Prostate gland (tissue), 2 donors: ENCODE results near the gene FYCO1.

Experiments used
- POLR2A ChIP-seq: fragments of 450-650 bp; IDR thresholded peaks from one replicate; pipeline ENCODE4 v1.6.1; 2016; ENCODE audit warnings: antibody characterized with exemption, mild to moderate bottlenecking
- TF ChIP-seq, protein P1 (sequence below), 4 experiments: fragments of 200-600 bp in 2 of 4; fragments of 450-650 bp in 2 of 4; sonication (generic) in 2 of 4; IDR thresholded peaks; 1 replicate in 3 of 4; 2 replicates in 1 of 4; pipeline ENCODE4 v1.5.1; 2016 to 2019; ENCODE audit warnings: antibody characterized with exemption in 4 of 4, mild to moderate bottlenecking in 2 of 4, moderate library complexity in 2 of 4

DNA sequence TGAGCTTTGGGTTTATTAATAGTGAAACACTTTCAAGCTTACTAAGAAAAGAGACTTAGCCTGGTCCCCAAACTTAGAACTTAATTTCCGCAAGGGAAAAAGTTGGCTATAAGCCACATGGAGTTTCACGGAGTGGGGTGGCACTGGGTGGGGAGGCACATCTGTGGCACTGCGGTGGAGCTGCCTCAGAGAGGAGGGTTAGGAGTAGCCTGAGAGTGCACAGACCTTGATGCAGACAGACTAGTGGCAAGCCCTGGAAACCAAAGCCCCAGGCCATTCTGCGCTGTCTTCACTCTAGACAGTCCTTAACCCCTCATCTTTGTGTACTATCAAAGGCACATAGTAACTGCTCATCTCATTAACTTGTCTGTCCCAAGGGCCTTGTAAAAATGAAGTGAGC, 30.4 kb downstream of the FYCO1 start:
- TF ChIP-seq, protein P1, sequence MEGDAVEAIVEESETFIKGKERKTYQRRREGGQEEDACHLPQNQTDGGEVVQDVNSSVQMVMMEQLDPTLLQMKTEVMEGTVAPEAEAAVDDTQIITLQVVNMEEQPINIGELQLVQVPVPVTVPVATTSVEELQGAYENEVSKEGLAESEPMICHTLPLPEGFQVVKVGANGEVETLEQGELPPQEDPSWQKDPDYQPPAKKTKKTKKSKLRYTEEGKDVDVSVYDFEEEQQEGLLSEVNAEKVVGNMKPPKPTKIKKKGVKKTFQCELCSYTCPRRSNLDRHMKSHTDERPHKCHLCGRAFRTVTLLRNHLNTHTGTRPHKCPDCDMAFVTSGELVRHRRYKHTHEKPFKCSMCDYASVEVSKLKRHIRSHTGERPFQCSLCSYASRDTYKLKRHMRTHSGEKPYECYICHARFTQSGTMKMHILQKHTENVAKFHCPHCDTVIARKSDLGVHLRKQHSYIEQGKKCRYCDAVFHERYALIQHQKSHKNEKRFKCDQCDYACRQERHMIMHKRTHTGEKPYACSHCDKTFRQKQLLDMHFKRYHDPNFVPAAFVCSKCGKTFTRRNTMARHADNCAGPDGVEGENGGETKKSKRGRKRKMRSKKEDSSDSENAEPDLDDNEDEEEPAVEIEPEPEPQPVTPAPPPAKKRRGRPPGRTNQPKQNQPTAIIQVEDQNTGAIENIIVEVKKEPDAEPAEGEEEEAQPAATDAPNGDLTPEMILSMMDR (IDR thresholded peaks at IDR 0.05), result no peak
- TF ChIP-seq POLR2A, result no peak
